IMR-90 (cell line): Measurements from ENCODE around the gene CRYBB2. TPM values are rescaled to one million over a fixed set of nuclear protein-coding genes. Genes with fewer than 3 reads are reported as not detected.

Source experiments
- ATAC-seq: fragments of 200-7000 bp; cut with Tn5 transposase; 2 replicates; pipeline ENCODE4 v1.9.1; 2020; ENCODE audit warnings: low read depth, mild to moderate bottlenecking, moderate library complexity
- BruUV-seq: library from RNA; stranded (reverse); fragments of 400-500 nt; replicated peaks from 2 replicates; lab custom pipeline; 2021; lab: Mats Ljungman, UMichigan
- CTCF ChIA-PET: fragments of 300-600 bp; formaldehyde crosslinking; extraction: SDS; loops from one replicate; lab custom pipeline; 2021; ENCODE audit warnings: antibody characterized with exemption; lab: Yijun Ruan, JAX
- POLR2A ChIA-PET: fragments of 300-600 bp; sonication (Branson Sonifier 250); formaldehyde crosslinking; loops from one replicate; lab custom pipeline; 2022; ENCODE audit warnings: antibody characterized with exemption; ENCODE audit not compliant: unreplicated experiment; lab: Charles Lee
- DNase-seq: peaks from one replicate; pipeline ENCODE4 v3.0.0; 2013
- H2AFZ ChIP-seq: replicated peaks from 2 replicates; pipeline ENCODE3; 2013; ENCODE audit warnings: low read length, mild to moderate bottlenecking; ENCODE audit not compliant: poor library complexity
- H2AK5ac ChIP-seq: 2 replicates; pipeline ENCODE4 v1.6.1; 2013; ENCODE audit warnings: low read depth, low read length, inconsistent platforms
- H2AK9ac ChIP-seq: replicated peaks from 2 replicates; pipeline ENCODE3; 2013; ENCODE audit warnings: mild to moderate bottlenecking, low read depth, low read length, moderate library complexity; ENCODE audit not compliant: poor library complexity
- H2BK120ac ChIP-seq: 2 replicates; pipeline ENCODE4 v1.6.1; 2013; ENCODE audit warnings: low read depth, low read length, inconsistent platforms
- H2BK15ac ChIP-seq: 3 replicates; pipeline ENCODE4 v1.6.1; 2013; ENCODE audit warnings: low read depth, low read length, inconsistent platforms
- H2BK20ac ChIP-seq: 2 replicates; pipeline ENCODE4 v1.6.1; 2013; ENCODE audit warnings: low read depth, mild to moderate bottlenecking, inconsistent platforms, low read length, moderate library complexity
- H2BK5ac ChIP-seq: 2 replicates; pipeline ENCODE4 v1.6.1; 2013; ENCODE audit warnings: mild to moderate bottlenecking, low read depth, low read length, inconsistent platforms; ENCODE audit not compliant: poor library complexity, severe bottlenecking
- H3K14ac ChIP-seq: replicated peaks from 2 replicates; pipeline ENCODE4 v1.6.1; 2013; ENCODE audit warnings: low read depth, low read length, inconsistent platforms
- H3K18ac ChIP-seq: 2 replicates; pipeline ENCODE4 v1.6.1; 2013; ENCODE audit warnings: low read depth, low read length, control low read depth
- H3K23ac ChIP-seq: 2 replicates; pipeline ENCODE4 v1.6.1; 2013; ENCODE audit warnings: low read depth, low read length, inconsistent platforms
- H3K27ac ChIP-seq: 2 replicates; pipeline ENCODE4 v1.5.1; 2013; ENCODE audit warnings: mild to moderate bottlenecking, control low read depth, low read length; ENCODE audit not compliant: insufficient read depth
- H3K27me3 ChIP-seq: 2 replicates; pipeline ENCODE4 v1.6.1; 2013; ENCODE audit warnings: low read length; ENCODE audit not compliant: control insufficient read depth, insufficient read depth
- H3K36me3 ChIP-seq: 2 replicates; pipeline ENCODE4 v1.6.1; 2013; ENCODE audit warnings: low read length, mixed read lengths; ENCODE audit not compliant: control insufficient read depth, insufficient read depth
- H3K4ac ChIP-seq: 2 replicates; pipeline ENCODE4 v1.6.1; 2013; ENCODE audit warnings: low read depth, low read length, inconsistent platforms
- H3K4me1 ChIP-seq: 2 replicates; pipeline ENCODE4 v1.6.1; 2013; ENCODE audit warnings: low read length, mixed read lengths; ENCODE audit not compliant: control insufficient read depth, insufficient read depth
- H3K4me2 ChIP-seq: 2 replicates; pipeline ENCODE4 v1.6.1; 2013; ENCODE audit warnings: low read depth, mild to moderate bottlenecking, control low read depth, low read length, moderate library complexity
- H3K4me3 ChIP-seq: 2 replicates; pipeline ENCODE4 v1.5.1; 2013; ENCODE audit warnings: low read depth, mild to moderate bottlenecking, control low read depth, low read length, moderate library complexity; ENCODE audit not compliant: insufficient read depth
- H3K56ac ChIP-seq: 2 replicates; pipeline ENCODE4 v1.6.1; 2013; ENCODE audit warnings: low read length, inconsistent platforms; ENCODE audit not compliant: insufficient read depth; ENCODE audit errors: extremely low read depth
- H3K79me1 ChIP-seq, 2 experiments: 2 replicates each; pipeline ENCODE4 v1.6.1; 2013; ENCODE audit warnings: low read length in 2 of 2, inconsistent platforms in 1 of 2, low read depth in 1 of 2
- H3K9ac ChIP-seq: 2 replicates; pipeline ENCODE4 v1.6.1; 2013; ENCODE audit warnings: low read depth, low read length, control low read depth
- H3K9me1 ChIP-seq: 2 replicates; pipeline ENCODE4 v1.6.1; 2013; ENCODE audit warnings: low read length, inconsistent platforms; ENCODE audit not compliant: insufficient read depth
- H3K9me3 ChIP-seq: 2 replicates; pipeline ENCODE4 v1.6.1; 2013; ENCODE audit warnings: low read length; ENCODE audit not compliant: control insufficient read depth, insufficient read depth
- H4K20me1 ChIP-seq: 2 replicates; pipeline ENCODE4 v1.6.1; 2013; ENCODE audit warnings: low read length, inconsistent platforms; ENCODE audit not compliant: insufficient read depth
- H4K5ac ChIP-seq: 2 replicates; pipeline ENCODE4 v1.6.1; 2013; ENCODE audit warnings: mild to moderate bottlenecking, low read depth, low read length, control low read depth
- H4K8ac ChIP-seq, 2 experiments: 2 replicates each; pipeline ENCODE4 v1.6.1; 2013; ENCODE audit warnings: low read depth in 2 of 2, low read length in 2 of 2, control low read depth in 1 of 2, inconsistent platforms in 1 of 2
- H4K91ac ChIP-seq: 2 replicates; pipeline ENCODE4 v1.6.1; 2013; ENCODE audit warnings: low read depth, low read length, inconsistent platforms; ENCODE audit not compliant: insufficient read depth
- BHLHE40 ChIP-seq: fragments of 150-350 bp; IDR thresholded peaks from 2 replicates; pipeline ENCODE4 v1.6.1; 2016; ENCODE audit warnings: mild to moderate bottlenecking, low read depth, low read length
- MAZ ChIP-seq: IDR thresholded peaks from 2 replicates; pipeline ENCODE4 v1.6.1; 2012; ENCODE audit warnings: low read depth, mild to moderate bottlenecking, low read length, improper control_type of control experiment, moderate library complexity, borderline replicate concordance
- MXI1 ChIP-seq: IDR thresholded peaks from 2 replicates; pipeline ENCODE4 v1.6.1; 2012; ENCODE audit warnings: low read depth, mild to moderate bottlenecking, low read length, moderate library complexity, borderline replicate concordance
- RFX5 ChIP-seq: IDR thresholded peaks from 2 replicates; pipeline ENCODE4 v1.8.0; 2012; ENCODE audit warnings: low read depth, mild to moderate bottlenecking, low read length, moderate library complexity
- WGBS, 2 experiments: methylation state at CpG; one replicate each; pipeline versions ENCODE4 v1.1.5 to v1.1.7; 2013; ENCODE audit warnings: missing lambda C conversion rate in 2 of 2; ENCODE audit not compliant: insufficient read length in 1 of 2; ENCODE audit errors: extremely low coverage in 2 of 2; 5-methylcytosine and 5-hydroxymethylcytosine counted together
- dilution Hi-C: fragments of 300-500 bp; cut with HindIII; formaldehyde crosslinking; loops from one replicate; pipeline ENCODE4 v1.14.3; 2018; ENCODE audit warnings: low sequenced_read_pairs; ENCODE audit not compliant: unreplicated experiment
- in situ Hi-C: fragments of 300-500 bp; cut with MboI; formaldehyde crosslinking; loops from 3 replicates; pipeline ENCODE4 v1.14.3; 2019; ENCODE audit warnings: low sequenced_read_pairs, inconsistent platforms, mixed read lengths
- intact Hi-C: fragments of 100-400 bp; cut with micrococcal nuclease; formaldehyde crosslinking; loops from 2 replicates; pipeline ENCODE4 v1.10.0; 2022
- polyA plus RNA-seq, 3 experiments: library from polyadenylated mRNA; depleted of rRNA; stranded (reverse); fragments of >200 nt; gene quantifications; 2 replicates each; pipeline ENCODE4 v1.2.3, GENCODE V29; 2012; ENCODE audit warnings: low replicate concordance in 1 of 3
- total RNA-seq: library from RNA; depleted of rRNA; stranded (reverse); fragments of >200 nt; gene quantifications from 2 replicates; pipeline ENCODE4 v1.2.3, GENCODE V29; 2012
- TF ChIP-seq, protein P1 (sequence below): conservative IDR thresholded peaks from 2 replicates; pipeline ENCODE4 v1.5.1; 2012; ENCODE audit warnings: mild to moderate bottlenecking, low read depth, low read length, improper control_type of control experiment
- TF ChIP-seq, protein P2 (sequence below): fragments of 150-350 bp; IDR thresholded peaks from 2 replicates; pipeline ENCODE4 v1.6.1; 2017; ENCODE audit warnings: mild to moderate bottlenecking, antibody characterized with exemption, low read length, low read depth

Gene CRYBB2
- total and polyA plus RNA-seq, 2 of the 4 experiments (the other 2 are of a cell fraction): not detected

DNA sequence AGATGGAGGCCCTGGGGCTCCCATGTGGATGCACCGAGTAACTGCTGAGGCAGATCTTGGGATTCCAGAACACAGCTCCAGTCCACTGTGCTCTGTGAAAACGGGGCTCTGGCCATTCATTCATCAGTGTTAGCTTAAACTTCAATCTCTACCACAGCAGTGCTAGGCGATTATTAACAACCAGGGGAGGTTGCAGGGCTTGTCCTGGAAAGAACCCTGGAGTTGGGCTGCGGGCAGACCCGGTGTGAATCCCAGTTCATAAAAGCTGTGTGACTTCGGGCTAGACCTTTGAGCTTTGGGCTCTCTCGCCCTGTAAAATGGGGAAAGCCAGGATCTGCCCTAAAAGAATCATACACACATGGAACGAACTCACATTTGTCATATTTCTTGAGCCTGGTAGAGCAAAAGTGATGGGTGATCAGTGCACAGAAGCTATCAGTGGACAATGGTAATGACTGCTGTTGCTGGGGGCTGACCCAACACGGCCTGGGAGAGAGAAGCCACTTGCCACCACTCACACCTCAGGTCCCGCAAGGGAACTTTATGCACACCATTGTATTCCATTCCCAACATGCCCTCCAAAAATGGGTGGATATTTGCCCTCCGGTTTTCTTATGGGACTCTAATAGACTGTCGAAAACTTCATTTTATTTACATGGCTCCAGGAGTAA is 35.4 kb upstream of the CRYBB2 start:
- Histone ChIP-seq H2BK5ac (no peak overlapping the region), H2AK9ac (no peak overlapping the region), H4K20me1 (no peaks in the 10 kb centered on the region), H3K9ac (no peak overlapping the region), H2BK20ac (no peak overlapping the region), H3K9me1 (no peaks in the 10 kb centered on the region), H3K27ac (no peak overlapping the region), H3K4me2 (no peak overlapping the region), H3K36me3 (no peaks in the 10 kb centered on the region), H2AK5ac (no peak overlapping the region), H3K27me3 (peaks cover 2% of the 10 kb centered on the region; the same call in 1 of the 2 replicates), H3K23ac (no peak overlapping the region), H3K79me1 (no peaks in the 10 kb centered on the region), H3K4ac (no peak overlapping the region), H4K91ac (no peak overlapping the region), H3K56ac (no peak overlapping the region), H3K9me3 (peaks cover 6% of the 10 kb centered on the region), H4K5ac (no peak overlapping the region), H3K14ac (no peak overlapping the region), H4K8ac (no peak overlapping the region), H2AFZ (no peak overlapping the region), H3K18ac (no peak overlapping the region), H3K4me3 (no peak overlapping the region), H2BK15ac (no peak overlapping the region), H2BK120ac (no peak overlapping the region), H3K4me1 (no peaks in the 10 kb centered on the region)
- POLR2A ChIA-PET: no interaction called here
- no peak for DNase-seq
- in situ Hi-C loops: no loop called here
- TF ChIP-seq RFX5 (no peak), BHLHE40 (no peak), MAZ (no peak), MXI1 (no peak)
- TF ChIP-seq, protein P1, sequence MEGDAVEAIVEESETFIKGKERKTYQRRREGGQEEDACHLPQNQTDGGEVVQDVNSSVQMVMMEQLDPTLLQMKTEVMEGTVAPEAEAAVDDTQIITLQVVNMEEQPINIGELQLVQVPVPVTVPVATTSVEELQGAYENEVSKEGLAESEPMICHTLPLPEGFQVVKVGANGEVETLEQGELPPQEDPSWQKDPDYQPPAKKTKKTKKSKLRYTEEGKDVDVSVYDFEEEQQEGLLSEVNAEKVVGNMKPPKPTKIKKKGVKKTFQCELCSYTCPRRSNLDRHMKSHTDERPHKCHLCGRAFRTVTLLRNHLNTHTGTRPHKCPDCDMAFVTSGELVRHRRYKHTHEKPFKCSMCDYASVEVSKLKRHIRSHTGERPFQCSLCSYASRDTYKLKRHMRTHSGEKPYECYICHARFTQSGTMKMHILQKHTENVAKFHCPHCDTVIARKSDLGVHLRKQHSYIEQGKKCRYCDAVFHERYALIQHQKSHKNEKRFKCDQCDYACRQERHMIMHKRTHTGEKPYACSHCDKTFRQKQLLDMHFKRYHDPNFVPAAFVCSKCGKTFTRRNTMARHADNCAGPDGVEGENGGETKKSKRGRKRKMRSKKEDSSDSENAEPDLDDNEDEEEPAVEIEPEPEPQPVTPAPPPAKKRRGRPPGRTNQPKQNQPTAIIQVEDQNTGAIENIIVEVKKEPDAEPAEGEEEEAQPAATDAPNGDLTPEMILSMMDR: no peak
- TF ChIP-seq, protein P2, sequence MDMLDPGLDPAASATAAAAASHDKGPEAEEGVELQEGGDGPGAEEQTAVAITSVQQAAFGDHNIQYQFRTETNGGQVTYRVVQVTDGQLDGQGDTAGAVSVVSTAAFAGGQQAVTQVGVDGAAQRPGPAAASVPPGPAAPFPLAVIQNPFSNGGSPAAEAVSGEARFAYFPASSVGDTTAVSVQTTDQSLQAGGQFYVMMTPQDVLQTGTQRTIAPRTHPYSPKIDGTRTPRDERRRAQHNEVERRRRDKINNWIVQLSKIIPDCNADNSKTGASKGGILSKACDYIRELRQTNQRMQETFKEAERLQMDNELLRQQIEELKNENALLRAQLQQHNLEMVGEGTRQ: no peak
- CTCF ChIA-PET: no interaction called here
- intact Hi-C loops: no loop called here
- BruUV-seq: no TSS peak
- dilution Hi-C loops: no loop called here
- no CpG with 5 or more reads among the region's 12 CpGs for WGBS, 2 experiments
- ATAC-seq: no peak
